Neuron (in vitro differentiated cells): Measurements from ENCODE around the gene UGCG.

ENCODE experiments used
- H2AFZ ChIP-seq: one replicate; pipeline ENCODE4 v1.6.1; 2013; ENCODE audit warnings: low read depth, mild to moderate bottlenecking, inconsistent platforms, low read length, moderate library complexity
- H3K27me3 ChIP-seq: one replicate; pipeline ENCODE4 v1.6.1; 2013; ENCODE audit warnings: low read length; ENCODE audit not compliant: insufficient read depth
- H3K36me3 ChIP-seq: one replicate; pipeline ENCODE4 v1.6.1; 2013; ENCODE audit warnings: low read length; ENCODE audit not compliant: insufficient read depth
- H3K4me1 ChIP-seq: one replicate; pipeline ENCODE4 v1.6.1; 2013; ENCODE audit warnings: low read length; ENCODE audit not compliant: insufficient read depth
- H3K4me3 ChIP-seq: 2 replicates; pipeline ENCODE4 v1.5.1; 2013; ENCODE audit warnings: mild to moderate bottlenecking, low read length, moderate library complexity
- H3K9me3 ChIP-seq: one replicate; pipeline ENCODE4 v1.6.1; 2013; ENCODE audit warnings: low read length

Gene UGCG

GRCh38 chr9:111915425-111915758 is 18.8 kb downstream of the UGCG start:
- Histone ChIP-seq H3K4me3 (no peak overlapping the region), H3K9me3 (no peaks in the 10 kb centered on the region), H2AFZ (no peak overlapping the region), H3K4me1 (no peaks in the 10 kb centered on the region), H3K36me3 (peaks cover 17% of the 10 kb centered on the region), H3K27me3 (no peaks in the 10 kb centered on the region)

GRCh38 chr9:111916234-111916645 is 19.6 kb downstream of the UGCG start:
- Histone ChIP-seq H3K27me3 (no peaks in the 10 kb centered on the region), H3K36me3 (peaks cover 17% of the 10 kb centered on the region), H3K9me3 (no peaks in the 10 kb centered on the region), H2AFZ (no peak overlapping the region), H3K4me3 (no peak overlapping the region), H3K4me1 (no peaks in the 10 kb centered on the region)

- no peaks in the 10 kb centered on the region for H3K27me3 ChIP-seq
- no peaks in the 10 kb centered on the region for H3K4me1 ChIP-seq
- H3K4me3 ChIP-seq = no peak overlapping the region
- peaks cover 17% of the 10 kb centered on the region for H3K36me3 ChIP-seq
- H3K9me3 ChIP-seq = no peaks in the 10 kb centered on the region
- H2AFZ ChIP-seq = no peak overlapping the region
These were observed 20.6 kb downstream of the UGCG start for GRCh38 chr9:111917201-111917600.

GRCh38 chr9:111917980-111918379 is 21.4 kb downstream of the UGCG start:
- H3K4me1 ChIP-seq = no peaks in the 10 kb centered on the region
- H3K36me3 ChIP-seq = peaks cover 18% of the 10 kb centered on the region
- H3K27me3 ChIP-seq = no peaks in the 10 kb centered on the region
- H3K9me3 ChIP-seq = no peaks in the 10 kb centered on the region
- H3K4me3 ChIP-seq = no peak overlapping the region
- H2AFZ ChIP-seq = no peak overlapping the region

- H3K27me3 ChIP-seq = no peaks in the 10 kb centered on the region
- no peaks in the 10 kb centered on the region for H3K4me1 ChIP-seq
- H3K9me3 ChIP-seq = no peaks in the 10 kb centered on the region
- H3K36me3 ChIP-seq = peaks cover 21% of the 10 kb centered on the region
- H2AFZ ChIP-seq = no peak overlapping the region
- no peak overlapping the region for H3K4me3 ChIP-seq
These were observed 23.3 kb downstream of the UGCG start for GRCh38 chr9:111919875-111920274.

- Histone ChIP-seq H2AFZ (no peak overlapping the region), H3K4me1 (no peaks in the 10 kb centered on the region), H3K36me3 (peaks cover 23% of the 10 kb centered on the region), H3K9me3 (no peaks in the 10 kb centered on the region), H3K27me3 (no peaks in the 10 kb centered on the region), H3K4me3 (no peak overlapping the region)
These were observed 23.9 kb downstream of the UGCG start for GRCh38 chr9:111920531-111920930.

- Histone ChIP-seq H3K4me1 (no peaks in the 10 kb centered on the region), H3K4me3 (no peak overlapping the region), H3K27me3 (no peaks in the 10 kb centered on the region), H2AFZ (no peak overlapping the region), H3K36me3 (peaks cover 22% of the 10 kb centered on the region), H3K9me3 (no peaks in the 10 kb centered on the region)
These were observed 25.9 kb downstream of the UGCG start for GRCh38 chr9:111922324-111923013.

GRCh38 chr9:111924281-111924680 is 27.7 kb downstream of the UGCG start:
- no peak overlapping the region for H2AFZ ChIP-seq
- no peak overlapping the region for H3K4me3 ChIP-seq
- H3K9me3 ChIP-seq = no peaks in the 10 kb centered on the region
- peaks cover 27% of the 10 kb centered on the region for H3K36me3 ChIP-seq
- H3K27me3 ChIP-seq = no peaks in the 10 kb centered on the region
- no peaks in the 10 kb centered on the region for H3K4me1 ChIP-seq

- H2AFZ ChIP-seq = no peak overlapping the region
- no peaks in the 10 kb centered on the region for H3K4me1 ChIP-seq
- no peak overlapping the region for H3K4me3 ChIP-seq
- peaks cover 27% of the 10 kb centered on the region for H3K36me3 ChIP-seq
- peaks cover 2% of the 10 kb centered on the region for H3K9me3 ChIP-seq
- H3K27me3 ChIP-seq = no peaks in the 10 kb centered on the region
These were observed 28.6 kb downstream of the UGCG start for GRCh38 chr9:111925017-111925770.

- Histone ChIP-seq H3K36me3 (peaks cover 28% of the 10 kb centered on the region), H3K27me3 (no peaks in the 10 kb centered on the region), H3K9me3 (peaks cover 2% of the 10 kb centered on the region), H3K4me3 (no peak overlapping the region), H3K4me1 (no peaks in the 10 kb centered on the region), H2AFZ (no peak overlapping the region)
These were observed 29.2 kb downstream of the UGCG start for GRCh38 chr9:111925784-111926183.

GRCh38 chr9:111926421-111926875 is 29.8 kb downstream of the UGCG start:
- H3K4me1 ChIP-seq = no peaks in the 10 kb centered on the region
- no peak overlapping the region for H3K4me3 ChIP-seq
- peaks cover 2% of the 10 kb centered on the region for H3K9me3 ChIP-seq
- no peaks in the 10 kb centered on the region for H3K27me3 ChIP-seq
- no peak overlapping the region for H2AFZ ChIP-seq
- H3K36me3 ChIP-seq = peaks cover 31% of the 10 kb centered on the region

GRCh38 chr9:111928359-111928720 is 31.7 kb downstream of the UGCG start:
- Histone ChIP-seq H3K36me3 (peaks cover 42% of the 10 kb centered on the region), H3K4me3 (no peak overlapping the region), H2AFZ (no peak overlapping the region), H3K27me3 (no peaks in the 10 kb centered on the region), H3K4me1 (no peaks in the 10 kb centered on the region), H3K9me3 (peaks cover 2% of the 10 kb centered on the region)

GRCh38 chr9:111934747-111935146 is 38.1 kb downstream of the UGCG start:
- no peak overlapping the region for H3K4me3 ChIP-seq
- H3K27me3 ChIP-seq = no peaks in the 10 kb centered on the region
- H3K4me1 ChIP-seq = no peaks in the 10 kb centered on the region
- H2AFZ ChIP-seq = no peak overlapping the region
- H3K36me3 ChIP-seq = peaks cover 28% of the 10 kb centered on the region
- H3K9me3 ChIP-seq = peaks cover 1% of the 10 kb centered on the region
